ENCODE results near the gene BLM.

DNA sequence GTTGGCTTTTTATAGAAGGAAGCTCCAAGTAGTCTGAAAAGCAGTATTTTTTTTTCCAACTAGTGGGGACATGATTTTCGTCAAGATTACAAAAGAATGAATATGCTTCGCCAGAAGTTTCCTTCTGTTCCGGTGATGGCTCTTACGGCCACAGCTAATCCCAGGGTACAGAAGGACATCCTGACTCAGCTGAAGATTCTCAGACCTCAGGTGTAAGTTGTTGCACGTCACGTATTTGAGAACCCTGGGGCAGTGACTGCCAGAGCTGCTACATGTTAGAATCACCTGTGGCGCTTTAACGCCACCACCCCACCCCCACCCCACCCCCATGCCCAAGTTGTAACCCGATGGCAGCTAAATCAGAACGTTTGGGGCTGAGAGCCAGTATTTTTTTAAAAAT is 52.2 kb downstream of the BLM start:
- TF ChIP-seq, protein P1, sequence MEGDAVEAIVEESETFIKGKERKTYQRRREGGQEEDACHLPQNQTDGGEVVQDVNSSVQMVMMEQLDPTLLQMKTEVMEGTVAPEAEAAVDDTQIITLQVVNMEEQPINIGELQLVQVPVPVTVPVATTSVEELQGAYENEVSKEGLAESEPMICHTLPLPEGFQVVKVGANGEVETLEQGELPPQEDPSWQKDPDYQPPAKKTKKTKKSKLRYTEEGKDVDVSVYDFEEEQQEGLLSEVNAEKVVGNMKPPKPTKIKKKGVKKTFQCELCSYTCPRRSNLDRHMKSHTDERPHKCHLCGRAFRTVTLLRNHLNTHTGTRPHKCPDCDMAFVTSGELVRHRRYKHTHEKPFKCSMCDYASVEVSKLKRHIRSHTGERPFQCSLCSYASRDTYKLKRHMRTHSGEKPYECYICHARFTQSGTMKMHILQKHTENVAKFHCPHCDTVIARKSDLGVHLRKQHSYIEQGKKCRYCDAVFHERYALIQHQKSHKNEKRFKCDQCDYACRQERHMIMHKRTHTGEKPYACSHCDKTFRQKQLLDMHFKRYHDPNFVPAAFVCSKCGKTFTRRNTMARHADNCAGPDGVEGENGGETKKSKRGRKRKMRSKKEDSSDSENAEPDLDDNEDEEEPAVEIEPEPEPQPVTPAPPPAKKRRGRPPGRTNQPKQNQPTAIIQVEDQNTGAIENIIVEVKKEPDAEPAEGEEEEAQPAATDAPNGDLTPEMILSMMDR (IDR thresholded peaks at IDR 0.05): no peak
- no peak for TF ChIP-seq EZH2 (IDR thresholded peaks at IDR 0.05)

Measured in neural progenitor cell (in vitro differentiated cells).